NCI-H345 treated with DMSO at 0.1 percent for 48 hours (cell line): Measurements from ENCODE around the gene CSNK1A1.
"Not testable (repeated sequence)": the region's sequence is repeated elsewhere in the genome, so short reads cannot be mapped to it uniquely, and the experiment has no call there.

Source experiments
- DNase-seq: peaks from one replicate; lab custom pipeline; 2025; ENCODE audit not compliant: unreplicated experiment; lab: John Stamatoyannopoulos, UW

Gene CSNK1A1

DNA sequence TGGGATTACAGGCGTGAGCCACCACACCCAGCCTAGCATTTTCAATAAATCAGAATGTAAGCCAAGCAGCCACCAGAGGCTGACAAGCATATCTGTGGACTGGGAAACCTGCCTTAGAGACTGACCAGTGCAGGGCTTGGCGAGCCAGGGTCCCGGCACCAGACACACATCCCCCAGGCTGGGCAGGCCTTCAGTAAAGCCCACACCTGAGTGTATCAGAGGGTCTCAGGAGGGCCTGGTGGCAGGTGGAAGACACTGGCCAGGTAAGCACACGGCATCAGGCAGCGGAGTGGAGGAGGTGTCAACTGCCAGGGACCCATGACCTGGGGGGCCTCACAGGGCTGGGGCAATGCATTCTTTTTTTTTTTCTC is 93.9 kb downstream of the CSNK1A1 start:
- DNase-seq, result no peak

DNA sequence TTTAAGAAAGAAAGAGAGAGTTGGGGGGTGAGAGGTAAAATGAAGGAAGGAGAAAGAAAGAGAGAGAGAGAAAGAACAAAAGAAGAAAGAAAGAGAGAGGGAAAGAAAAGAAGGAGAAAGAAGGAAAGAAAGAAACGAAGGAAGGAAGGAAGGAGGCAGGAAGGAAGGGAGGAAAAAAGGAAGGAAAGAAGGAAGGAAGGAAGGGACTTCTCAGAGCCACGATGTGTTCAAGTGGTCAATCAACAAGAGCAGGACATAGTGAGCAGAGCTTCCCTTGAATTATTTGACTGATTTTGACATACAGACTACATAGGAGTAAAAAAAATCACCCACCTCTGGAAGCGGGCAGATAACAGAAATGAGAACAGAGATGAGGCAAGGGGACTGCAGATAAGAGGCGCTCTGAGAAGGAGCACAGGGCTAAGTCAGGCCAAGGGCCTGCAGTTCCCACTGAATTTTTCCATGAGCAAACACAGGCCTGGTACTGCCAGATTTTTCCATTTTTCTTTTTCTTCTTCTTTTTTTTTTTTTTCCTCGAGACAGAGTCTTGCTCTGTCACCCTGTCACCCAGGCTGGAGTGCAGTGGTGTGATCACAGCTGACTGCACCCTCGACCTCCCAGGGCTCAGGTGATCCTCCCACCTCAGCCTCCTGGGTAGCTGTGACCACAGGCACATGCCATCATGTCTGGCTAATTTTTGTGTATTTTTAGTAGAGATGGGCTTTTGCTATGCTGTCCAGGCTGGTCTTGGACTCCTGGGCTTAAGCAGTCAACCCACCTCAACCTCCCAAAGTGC is 94.4 kb downstream of the CSNK1A1 start:
- DNase-seq, result no peak

- no peak for DNase-seq
These were observed 95.3 kb downstream of the CSNK1A1 start for GRCh38 chr5:149455889-149456409.

DNA sequence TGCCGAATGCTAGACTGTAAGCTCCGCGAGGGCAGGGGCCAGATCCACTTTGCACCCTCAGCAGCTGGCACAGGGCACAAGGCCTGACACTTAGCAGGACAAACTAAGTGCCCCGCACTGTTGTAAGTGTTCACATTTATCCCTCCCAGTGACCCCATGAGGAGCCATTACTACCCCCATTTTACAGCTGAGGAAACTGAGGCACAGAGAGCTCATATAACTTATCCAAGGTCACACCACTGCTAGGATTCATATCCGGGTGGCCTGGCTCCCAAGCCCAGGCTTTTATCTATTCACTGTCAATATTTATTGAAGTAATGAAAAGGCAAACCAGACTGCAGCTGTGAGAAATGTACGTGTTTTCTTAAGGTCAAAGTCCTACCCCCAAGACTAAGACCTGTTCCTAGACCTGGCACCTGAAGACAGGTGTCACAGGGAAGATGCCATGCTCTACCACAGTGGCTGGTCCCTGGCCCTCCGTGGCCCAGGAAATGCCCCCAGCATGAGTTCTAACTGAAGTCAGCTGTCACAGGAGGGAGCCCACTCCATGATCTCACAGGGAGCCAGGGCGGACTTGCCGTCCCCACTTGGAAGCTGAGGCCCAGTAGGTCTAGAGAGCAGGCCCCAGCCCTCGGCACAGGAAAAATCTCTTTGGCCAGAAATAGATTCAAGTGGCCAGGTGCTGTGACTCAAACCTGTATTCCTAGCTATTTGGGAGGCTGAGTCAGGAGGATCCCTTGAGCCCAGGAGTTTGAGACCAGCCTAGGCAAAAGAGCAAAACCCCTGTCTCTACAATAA is 97.4 kb downstream of the CSNK1A1 start:
- DNase-seq, result no peak

DNA sequence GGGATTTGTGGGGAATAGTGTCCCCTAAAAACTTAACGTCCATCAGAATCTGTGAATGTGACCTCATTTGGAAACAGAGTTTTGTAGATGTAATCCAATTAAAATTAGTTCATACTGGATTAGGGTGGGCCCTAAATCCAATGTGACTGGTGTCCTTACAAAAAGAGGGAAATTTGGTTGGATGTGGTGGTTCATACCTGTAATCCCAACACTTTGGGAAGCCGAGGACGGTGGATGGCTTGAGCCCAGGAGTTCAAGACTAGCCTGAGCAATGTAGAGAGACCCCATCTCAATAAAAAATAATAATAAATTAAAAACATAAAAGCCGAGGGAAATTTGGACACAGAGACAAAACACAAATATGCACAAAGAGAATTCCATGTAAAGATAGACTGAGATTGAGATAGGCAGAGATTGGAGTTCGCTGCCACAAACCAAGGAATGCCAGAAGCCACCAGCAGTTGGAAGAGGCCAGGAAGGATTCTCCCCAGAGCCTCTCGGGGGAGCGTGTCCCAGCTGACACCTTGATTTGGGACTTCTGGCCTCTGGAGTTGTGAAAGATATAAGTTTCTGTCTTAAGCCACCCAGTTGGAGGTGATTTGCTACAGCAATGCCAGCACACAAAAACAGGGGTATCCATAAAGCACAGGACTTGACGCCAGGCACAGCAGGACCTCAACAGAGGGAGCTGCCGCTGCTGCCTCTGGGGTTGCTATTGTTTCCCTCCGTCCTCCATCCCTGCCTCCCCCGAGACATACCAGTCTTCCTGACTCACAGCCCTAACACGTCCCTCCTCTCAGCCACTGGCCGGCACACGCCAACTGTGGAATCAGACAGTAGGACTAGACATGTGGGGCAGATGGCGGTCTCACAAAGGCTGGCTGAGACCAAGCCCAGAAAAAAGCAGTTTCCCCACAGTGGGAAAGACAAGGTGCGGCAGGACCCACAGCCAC is 98.3 kb downstream of the CSNK1A1 start:
- DNase-seq, result no peak

GRCh38 chr5:149452007-149452664 is 99.1 kb downstream of the CSNK1A1 start:
- DNase-seq, result no peak

GRCh38 chr5:149450199-149450598 is 101.0 kb downstream of the CSNK1A1 start:
- DNase-seq, result no peak

DNA sequence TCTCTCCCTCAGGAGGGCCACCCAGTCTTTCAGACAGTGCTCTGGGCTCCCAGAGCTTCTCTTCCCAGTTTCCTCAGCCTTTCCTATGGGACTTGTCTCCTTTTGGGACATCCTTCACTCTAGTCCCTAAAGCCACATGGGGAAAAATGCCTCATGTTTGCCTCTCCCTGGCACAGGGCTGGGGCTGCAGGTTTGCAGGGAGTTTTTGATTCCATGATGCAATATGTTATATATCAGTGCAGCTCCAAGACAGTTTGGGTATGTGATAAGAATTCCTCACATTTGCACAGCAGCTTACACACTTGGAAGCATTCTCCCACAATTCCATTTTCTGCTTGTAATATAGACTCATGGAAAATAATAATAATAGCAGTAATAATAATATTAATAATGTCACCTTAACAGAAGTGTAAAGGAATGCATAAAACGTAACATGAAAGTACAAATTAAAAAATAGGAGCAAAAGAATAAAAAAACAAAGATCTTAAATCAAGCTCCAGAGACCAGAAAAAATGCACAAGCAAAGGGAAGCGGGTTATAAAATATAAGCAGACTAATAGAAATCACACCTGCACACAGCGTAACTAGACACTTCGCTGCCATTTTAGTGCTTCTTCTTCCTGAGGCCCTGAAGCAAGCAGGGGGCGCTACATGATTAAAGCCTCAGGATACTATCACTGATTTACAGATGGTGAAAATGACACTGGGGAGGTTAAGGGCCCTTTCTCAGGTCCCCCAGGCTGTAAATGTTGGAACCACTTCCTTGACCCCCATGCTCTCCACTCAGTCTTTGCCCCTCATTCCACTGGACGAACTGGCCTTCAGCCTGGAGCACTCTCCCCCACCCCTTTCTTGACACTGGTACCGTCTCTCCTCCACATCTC is 102.2 kb downstream of the CSNK1A1 start:
- no peak for DNase-seq

GRCh38 chr5:149448431-149448830 is 102.8 kb downstream of the CSNK1A1 start:
- no peak for DNase-seq

GRCh38 chr5:149447373-149448367 is 103.6 kb downstream of the CSNK1A1 start:
- no peak for DNase-seq

DNA sequence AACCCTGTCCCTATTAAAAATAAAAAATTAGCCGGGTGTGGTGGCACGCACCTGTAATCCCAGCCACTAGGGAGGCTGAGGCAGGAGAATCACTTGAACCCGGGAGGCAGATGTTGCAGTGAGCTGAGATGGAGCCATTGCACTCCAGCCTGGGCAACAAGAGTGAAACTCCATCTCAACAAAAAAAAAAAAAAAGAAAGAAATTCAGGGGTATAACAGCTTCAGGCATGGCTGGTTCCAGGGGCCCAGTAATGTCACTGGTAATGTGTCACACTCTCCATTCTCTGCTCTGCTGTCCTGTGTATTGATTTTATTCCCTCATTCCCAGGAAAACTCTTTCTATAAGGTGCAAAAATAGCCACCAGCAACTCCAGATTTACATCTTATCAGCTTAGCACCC is 104.4 kb downstream of the CSNK1A1 start:
- not testable (repeated sequence) for DNase-seq

DNA sequence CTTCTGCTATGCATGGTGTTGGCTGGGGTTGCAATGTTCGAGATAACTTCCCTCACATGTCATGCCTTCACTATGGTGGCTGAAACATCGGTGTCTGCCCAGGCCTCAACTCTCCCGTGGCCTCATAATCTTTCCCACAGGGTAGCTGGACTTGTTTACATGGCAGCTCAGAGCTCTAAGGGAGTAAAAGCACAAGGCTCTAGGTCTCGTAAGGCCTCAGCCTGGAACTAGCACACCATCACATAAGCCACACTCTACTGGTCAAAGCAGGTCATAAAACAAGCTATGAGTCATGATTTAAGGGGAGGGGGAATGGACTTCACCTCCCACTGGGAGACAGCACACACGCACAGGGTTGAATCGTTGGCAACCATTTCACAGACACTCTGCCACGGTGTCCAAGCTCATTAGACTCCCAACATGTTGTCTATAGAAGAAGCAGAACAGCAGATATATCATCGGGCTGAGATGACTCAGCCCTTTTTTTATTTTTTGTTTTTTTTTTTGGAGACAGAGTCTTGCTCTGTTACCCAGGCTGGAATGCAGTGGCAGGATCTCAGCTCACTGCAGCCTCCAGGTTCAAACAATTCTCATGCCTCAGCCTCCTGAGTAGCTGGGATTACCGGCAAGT is 105.4 kb downstream of the CSNK1A1 start:
- no peak for DNase-seq

GRCh38 chr5:149445343-149445738 is 105.9 kb downstream of the CSNK1A1 start:
- DNase-seq, result no peak

DNA sequence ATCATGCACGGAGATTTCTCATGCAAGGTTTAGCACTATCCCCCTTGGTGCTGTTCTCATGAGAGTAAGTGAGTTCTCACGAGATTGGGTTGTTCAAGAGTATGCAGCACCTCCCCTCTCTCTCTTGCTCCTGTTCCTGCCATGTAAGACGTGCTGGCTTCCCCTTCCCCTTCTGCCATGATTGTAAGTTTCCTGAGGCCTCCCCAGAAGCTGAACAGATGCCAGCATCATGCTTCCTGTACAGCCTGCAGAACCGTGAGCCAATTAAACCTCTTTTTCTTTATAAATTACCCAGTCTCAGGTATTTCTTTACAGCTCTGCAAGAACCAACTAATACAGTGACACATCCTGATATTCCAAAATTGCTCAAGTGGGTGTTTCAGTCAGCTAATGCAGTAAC is 106.8 kb downstream of the CSNK1A1 start:
- DNase-seq, result not testable (repeated sequence)

GRCh38 chr5:149443210-149443609 is 108.0 kb downstream of the CSNK1A1 start:
- DNase-seq, result no peak

DNA sequence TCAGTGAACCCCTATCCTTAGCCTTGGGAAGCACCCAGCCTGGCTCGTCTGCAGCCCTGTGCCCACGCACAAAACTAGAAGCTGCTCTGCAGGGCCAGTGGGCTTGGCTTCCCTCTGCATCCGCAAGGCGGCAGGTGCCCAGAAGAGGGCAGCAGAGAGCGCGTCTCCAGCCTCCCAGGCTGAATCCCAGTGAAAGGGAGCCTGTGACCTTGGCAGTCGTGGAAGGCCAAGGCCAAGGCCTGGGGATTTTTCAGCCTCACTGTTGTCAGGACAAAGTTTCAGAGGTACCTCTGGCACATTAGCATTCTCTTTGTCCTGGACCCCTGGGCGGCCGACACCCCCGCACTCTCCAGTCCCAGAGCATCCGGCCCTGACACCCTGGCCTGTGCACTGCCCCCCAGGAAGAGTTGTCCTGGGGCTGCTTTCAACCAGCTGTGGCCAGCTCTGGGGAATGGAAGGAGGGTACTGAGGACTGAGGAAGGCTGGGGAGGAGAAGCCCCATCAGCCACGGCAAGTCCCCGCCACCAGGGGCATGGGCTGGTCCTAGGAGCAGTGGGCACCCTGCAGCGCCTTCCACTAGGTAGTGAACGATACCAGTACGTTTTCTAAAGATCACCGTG is 108.6 kb downstream of the CSNK1A1 start:
- DNase-seq, result peak; percentile 52
